ENCODE data around the gene KCNN4.

The KCNN4 gene

DNA sequence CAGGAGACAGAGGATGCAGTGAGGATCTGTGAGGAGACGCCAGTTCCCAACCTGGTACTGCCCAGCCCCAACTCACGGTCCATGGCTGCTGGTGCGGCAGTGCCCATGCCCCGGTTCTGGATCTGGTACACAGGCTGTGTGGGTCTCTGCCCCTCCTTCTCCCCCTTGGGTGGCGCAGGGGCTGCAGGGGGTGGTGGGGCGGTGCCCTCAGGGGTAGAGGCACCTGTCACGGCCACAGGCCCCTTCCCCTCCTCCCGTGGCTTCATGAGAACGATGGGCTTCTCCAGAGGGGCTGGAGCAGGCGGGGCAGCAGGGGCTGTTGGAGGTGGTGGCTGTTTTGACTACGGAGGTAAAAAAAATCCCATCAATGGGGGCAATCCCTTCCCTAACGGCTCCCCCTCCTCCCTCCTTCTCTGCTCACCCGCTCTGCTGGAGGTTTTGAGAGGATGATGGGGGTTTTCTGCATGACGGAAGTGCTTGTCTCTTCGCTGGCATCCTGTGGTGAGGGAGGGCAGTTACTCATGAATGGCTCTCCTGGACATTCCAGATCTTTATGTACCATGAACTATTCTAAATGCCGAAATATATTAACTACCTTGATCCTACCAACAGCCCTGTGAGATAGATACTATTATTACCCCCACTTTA is 33.1 kb downstream of the KCNN4 start:
- DNase-seq = no peak

DNA sequence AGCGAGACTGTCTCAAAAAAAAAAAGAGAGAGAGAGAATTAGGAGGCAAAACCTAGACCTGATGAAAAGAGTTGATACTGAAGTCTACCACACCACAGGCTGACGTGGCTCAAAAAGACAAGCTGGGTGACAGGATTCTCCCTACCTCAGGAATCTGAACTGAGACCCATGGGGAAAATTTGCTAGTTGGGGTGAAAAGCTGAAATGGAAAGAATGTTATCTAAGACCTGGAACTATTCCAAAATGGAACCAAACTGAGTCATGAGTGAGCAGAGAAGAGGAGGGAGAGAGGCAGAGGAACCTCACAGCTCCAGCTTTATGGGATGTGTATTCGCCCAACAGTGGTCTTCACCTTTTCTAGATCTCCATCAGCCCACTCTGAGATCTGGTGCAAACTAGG is 37.7 kb downstream of the KCNN4 start:
- no peak for DNase-seq

DNA sequence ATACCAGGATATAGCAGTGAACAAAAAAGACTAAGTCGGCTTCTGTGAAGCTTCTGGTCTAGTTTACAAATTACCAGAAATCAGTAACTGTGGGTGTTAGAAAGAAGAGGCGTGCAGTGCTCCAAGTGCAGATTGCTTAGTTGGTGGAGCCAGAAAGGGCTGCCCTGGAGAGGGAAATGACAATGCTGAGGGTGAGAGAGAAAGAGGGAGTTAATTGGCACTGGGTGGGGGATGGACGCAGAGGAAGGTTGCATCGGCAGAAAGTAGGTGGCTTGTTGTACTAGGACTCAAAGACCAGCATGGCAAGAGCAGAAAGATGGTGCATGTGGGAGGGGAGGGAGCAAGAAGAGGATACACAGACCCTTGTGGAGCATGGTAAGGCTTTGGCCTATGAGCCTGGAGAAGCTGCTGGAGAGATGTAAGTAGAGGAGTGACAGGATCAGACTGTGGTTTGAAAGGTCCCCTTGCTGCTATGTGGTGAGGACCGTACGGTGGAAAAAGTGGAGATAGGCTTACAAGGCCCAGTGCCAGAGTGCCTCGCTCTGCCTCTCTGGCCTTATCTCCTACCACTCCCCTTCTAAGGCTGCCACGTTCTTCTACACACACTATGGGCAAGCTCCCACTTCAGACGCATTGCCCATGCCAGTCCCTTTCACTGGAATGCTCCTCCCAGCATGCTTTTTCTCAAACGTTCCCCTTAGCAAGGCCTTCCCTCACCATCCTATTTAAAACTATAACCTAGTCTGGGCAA is 39.5 kb downstream of the KCNN4 start:
- DNase-seq = no peak

DNA sequence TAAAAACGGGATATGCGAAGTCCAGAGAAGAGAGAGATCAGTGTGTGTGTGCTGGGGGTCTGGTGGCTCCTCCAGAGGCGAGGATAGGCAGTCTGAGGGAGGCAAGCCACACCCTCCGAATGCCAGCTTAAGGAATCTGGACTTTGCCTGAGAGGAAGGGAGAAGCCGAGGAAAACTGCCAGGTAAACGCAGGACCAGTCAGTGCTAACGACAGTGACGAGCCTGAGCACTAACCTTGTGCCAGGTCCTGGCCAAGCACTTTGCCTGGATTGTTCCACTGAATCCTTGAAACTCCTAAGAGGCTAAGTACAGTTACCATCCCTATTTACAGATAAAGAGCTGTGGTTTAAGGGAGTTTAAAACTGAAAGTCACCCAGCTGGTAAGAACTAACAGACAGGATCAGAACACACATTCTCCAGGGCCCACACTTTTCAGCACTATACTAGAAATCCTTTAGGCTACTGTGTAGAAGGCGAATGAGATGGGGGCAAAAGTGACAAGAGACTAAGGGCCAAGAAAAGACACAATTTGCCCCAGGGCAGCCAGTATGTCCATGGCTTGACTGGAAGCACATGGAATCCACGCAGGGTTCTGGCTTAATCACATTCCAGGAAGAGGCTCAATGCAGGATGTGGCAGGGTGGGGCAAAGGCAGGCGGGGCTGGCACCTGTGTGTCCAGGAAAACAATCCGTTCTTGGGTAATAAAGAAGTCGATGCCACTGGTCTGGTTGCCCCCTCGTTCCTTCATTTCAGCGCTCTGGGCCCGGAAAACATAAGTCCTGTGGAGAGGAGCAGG is 41.1 kb downstream of the KCNN4 start:
- no peak for DNase-seq

DNA sequence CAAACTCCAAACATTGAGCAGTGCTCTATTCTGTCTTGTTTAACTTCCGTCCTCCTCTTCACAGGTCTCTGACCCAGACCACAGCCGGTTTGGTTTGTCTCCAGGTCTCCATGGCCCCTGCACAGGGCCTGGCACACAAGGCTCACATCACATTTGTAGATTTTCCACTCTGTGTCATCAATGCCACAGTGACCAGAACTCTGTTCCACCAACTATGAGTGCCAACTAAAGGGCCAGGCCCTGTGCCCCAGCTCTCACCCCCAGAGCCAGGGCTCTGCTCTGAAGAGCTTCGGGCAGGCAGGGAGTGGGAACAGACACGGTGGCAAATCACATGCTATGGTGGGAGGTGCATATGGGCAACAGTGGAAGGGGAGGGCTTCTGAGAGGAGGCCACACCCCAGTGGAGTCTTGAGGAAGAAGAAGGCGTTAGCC is 42.0 kb downstream of the KCNN4 start:
- DNase-seq = no peak

DNA sequence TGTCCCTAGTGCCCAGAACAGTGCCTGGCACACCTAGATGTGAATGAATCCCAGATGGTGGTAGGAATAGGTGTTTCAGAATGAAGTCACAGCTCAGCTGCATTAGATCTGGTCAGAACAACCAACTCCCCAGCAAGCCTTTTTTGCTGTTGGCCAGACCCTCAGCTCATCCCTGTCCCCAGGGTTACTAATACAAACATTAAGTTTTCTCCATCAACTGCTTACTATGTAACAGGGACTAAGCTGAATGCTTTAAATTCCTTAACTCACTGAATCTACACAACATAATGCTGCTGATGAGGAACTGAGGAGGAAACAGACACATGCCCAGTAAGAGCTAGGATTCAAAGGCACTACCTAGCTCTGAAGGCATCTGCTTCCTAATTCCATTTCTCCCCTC is 44.8 kb downstream of the KCNN4 start:
- no peak for DNase-seq

DNA sequence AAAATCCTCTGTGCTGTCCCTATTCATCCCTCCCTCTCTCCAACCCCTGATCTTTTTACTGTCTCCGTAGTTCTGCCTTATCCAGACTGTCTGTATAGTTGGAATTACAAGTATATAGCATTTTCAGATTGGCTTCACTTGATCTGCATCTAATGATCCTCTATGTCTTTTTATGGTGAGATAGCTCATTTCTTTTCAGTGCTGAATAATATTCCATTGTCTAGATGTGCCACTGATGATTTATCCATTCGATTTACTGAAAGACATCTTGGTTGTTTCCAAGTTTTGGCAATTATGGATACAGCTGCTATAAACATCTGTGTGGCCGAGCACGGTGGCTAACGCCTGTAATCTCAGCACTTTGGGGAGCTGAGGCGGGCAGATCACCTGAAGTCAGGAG is 45.8 kb downstream of the KCNN4 start:
- no peak for DNase-seq

DNA sequence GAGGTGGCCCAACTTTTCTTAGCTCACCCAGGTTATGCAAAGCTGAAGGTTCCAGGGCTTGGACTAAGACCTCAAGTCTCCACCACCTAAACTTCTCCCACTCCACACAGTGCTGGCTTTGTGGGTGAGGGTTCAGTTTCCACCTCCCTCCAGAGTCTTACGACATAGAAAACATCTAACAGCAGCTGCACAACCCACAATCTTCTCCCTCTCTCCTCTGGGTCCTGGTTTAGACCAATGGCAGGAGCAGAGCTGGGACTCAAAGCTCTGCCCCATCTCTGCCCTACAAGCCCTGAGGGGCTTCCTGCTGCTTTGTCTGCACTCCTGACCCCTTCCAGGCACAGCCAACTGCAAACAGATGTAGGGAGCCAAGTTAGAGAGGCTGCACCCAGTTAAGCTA is 48.9 kb downstream of the KCNN4 start:
- no peak for DNase-seq

DNA sequence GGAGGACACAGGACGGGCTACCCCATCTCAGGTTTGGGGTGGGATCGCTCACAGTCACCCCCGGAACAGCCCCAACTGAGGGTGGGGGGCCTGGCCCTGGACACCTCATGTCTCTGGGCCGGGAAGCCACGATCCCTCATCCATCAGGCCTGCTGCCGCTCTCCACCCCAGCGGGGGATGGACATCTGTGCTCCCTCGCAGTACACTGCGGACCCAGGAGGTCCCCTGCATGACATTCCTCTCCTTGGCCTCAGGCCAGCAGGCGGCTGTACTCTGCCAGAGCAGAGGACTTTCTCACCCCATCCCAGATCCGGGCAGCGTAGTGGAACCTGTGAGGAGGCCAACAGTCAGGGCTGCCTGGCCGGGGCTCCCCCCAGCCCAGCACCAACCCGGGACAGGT is 49.4 kb downstream of the KCNN4 start:
- no peak for DNase-seq

DNA sequence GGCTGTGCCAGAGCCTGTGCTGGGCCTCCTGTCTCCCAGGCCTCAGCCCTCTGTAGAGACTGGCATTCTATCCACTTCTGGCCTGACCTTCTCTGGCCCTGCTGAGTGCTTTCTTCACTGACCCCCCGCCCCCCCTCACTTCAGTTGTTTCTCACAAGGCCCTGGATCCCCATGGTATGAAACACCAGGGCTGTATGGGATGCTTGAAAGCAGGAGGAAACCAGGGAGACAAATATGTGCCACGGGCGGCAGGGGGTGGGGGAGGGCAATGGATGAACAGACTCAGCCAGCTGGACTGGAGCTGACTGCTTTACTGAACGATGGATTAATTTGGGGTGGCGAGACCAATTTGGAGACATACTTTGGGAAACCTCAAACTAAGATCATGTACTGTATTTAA is 50.9 kb downstream of the KCNN4 start:
- no peak for DNase-seq

DNA sequence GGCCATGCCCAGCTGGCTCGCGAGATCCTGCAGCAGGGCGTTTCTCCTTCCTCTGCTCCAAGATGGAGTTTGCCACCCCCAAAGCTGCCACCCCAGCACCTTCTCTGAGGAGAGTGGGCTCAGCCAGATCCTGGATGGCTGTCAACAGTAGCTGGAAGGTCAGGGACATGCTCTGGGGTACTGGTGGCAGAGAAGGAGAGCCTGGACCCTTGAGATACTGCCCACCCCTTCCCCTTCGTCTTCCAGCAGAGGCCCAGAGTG is 53.2 kb downstream of the KCNN4 start:
- no peak for DNase-seq

DNA sequence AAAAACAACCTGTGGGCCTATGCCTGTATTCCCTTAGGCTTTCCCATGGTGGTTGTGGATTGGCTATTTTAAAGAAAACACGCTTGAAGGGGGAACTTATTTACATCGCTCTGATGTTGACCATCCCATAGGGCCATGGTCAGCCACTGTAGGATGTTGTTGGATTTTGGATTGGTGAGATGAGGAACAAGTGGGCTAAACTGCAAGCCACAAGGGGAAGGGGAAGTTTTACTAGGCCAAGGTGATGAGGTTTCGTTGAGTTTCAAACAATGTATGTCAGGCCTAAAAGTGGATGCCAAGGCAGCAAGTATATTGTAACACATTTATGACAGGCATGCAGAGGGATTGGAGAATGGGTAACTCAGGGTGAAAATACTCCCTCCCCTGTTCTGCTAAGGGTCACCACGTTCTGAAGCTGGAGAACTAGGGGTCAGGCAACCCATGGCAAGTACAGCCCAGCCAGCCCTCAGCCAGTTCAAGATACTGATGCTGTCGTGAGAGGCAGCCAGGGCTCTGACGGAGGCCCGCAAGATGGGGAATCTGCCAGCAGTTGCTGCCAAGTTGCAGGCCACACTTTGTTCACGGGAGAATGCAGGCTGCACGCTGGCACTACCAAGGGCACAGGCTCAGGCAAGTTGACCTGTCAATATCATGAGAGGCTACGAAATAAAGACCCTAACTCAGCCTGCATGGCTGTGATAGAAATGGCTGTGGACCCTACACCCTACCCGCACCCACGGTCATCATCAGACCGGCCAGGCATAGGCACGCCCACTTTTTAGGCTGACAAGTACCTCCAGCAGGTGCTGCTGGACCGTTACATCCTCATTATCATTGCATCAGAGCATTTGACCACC is 53.8 kb downstream of the KCNN4 start:
- no peak for DNase-seq

DNA sequence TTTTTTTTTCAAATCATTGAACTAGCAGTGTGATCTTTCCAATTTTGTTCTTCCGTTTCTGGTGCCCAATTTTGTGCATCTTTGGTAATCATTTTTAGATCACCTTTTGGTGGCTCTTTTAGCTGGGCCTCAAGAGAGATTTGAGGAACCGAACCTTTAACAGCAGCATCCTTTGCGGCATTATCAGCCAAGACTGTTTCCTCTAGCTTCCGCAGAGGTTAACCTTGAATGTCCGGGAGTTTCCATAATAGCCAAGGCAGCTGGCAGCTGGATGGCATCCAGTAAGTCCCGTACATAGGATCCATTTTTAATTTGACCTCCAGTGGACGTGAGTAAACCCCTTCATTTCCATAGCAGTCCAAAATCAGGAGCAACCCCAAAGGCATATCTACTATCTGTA is 55.3 kb downstream of the KCNN4 start:
- DNase-seq = no peak

DNA sequence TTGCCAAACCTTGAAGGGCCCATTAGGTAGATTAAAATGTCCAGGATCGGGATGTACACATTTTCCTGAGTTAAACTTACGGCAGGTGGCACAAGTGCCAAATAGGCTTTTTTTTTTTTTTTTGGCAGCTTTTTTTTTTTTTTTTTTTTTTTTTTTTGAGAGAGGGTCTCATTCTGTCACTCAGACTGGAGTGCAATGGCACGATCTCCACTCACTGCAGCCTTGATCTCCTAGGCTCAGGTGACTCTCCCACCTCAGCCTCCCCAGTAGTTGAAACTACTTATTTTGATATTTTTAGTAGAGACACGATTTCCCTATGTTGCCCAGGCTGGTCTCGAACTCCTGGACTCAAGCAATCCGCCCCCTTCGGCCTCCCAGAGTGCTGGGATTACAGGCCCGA is 55.9 kb downstream of the KCNN4 start:
- no peak for DNase-seq

DNA sequence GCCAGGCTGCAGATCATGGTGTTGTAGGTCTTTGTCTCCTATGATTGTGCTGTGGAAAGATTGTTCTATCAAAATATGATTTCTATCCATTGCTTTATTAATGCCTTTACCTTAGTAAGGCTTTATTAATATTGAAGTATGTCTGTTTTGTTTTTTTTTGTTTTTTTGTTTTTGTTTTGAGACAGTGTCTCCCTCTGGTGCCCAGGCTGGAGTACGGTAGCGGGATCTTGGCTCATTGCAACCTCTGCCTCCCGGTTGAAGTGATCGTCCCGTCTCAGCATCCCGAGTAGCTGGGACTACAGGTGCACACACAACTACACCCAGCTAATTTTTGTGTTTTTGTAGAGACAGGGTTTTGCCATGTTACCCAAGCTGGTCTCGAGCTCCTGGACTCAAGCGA is 57.2 kb downstream of the KCNN4 start:
- no peak for DNase-seq

DNA sequence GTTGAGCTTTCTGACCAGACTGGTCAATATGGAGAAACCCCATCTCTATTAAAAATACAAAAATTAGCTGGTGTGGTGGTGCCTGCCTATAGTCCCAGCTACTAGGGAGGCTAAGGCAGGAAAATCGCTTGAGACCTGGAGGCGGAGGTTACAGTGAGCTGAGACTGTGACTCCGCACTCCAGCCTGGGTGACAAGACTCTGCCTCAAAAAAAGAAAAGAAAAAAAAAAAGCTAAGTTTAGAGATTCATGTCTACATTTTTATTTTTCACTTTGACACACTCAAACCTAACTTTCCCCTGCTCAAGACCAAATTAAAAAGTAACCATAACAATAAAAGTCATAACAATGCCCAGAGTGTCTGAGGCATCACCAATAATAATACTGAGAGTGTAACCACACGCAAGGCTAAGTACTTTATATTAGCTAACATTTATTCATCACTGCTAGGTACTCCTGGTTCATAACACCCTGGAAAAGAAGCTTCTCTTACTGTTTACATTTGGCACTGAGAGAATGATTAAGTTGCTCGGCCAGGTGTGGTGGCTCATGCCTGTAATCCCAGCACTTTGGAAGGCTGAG is 59.2 kb downstream of the KCNN4 start:
- DNase-seq = no peak

DNA sequence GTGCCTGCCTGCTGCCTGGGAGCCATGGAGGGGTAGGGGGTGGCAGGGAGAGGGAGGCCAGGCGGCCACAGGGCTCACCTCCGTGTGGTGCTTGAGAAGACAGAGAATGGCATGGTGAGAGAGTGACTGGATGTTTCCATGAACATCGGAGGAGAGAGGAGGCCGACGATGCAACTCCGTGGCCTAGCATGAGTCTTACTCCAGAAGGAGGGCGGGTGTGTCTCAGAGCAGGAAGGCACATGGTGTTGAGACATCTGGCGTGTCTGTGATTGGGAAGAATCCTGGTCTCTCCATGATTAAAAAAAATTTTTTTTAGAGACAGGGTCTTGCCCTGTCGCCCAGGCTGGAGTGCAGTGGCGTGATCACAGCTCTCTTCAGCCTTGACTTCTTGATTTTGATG is 59.8 kb downstream of the KCNN4 start:
- no peak for DNase-seq

DNA sequence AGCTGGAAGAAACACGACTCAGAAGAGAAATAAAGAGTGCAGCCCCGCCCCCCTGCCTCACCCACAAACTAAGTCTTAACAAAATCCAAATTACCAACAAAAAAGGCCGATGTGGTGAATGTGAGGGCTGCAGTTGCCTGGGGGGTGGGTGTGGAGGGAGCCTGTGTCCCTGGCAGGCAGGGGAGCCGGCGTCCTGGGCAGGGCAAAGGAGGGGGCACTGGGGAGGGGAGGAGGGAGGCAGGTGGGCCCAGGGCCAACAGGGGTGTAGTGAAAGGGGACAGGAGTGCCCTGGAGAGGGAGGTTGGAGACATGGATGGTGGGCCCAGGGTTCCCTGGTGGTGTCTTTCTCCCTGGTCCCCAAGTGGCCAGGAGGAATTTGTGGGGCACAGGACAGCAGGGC is 60.9 kb downstream of the KCNN4 start:
- DNase-seq = no peak

DNA sequence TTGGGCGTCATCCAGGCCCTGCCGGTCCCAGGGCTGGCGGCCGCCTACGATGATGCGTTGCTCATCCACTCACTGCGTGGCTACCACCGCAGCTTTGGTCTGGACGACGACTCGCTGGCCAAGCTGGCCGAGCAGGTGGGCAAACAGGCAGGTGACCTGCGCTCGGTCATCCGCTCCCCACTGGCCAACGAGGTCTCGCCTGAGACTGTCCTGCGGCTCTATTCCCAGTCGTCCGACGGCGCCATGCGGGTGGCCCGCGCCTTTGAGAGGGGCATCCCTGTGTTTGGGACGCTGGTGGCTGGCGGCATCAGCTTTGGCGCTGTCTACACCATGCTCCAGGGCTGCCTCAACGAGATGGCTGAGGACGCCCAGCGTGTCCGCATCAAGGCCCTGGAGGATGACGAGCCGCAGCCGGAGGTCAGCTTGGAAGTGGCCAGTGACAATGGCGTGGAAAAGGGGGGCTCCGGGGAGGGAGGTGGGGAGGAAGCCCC is 61.4 kb downstream of the KCNN4 start:
- no peak for DNase-seq

DNA sequence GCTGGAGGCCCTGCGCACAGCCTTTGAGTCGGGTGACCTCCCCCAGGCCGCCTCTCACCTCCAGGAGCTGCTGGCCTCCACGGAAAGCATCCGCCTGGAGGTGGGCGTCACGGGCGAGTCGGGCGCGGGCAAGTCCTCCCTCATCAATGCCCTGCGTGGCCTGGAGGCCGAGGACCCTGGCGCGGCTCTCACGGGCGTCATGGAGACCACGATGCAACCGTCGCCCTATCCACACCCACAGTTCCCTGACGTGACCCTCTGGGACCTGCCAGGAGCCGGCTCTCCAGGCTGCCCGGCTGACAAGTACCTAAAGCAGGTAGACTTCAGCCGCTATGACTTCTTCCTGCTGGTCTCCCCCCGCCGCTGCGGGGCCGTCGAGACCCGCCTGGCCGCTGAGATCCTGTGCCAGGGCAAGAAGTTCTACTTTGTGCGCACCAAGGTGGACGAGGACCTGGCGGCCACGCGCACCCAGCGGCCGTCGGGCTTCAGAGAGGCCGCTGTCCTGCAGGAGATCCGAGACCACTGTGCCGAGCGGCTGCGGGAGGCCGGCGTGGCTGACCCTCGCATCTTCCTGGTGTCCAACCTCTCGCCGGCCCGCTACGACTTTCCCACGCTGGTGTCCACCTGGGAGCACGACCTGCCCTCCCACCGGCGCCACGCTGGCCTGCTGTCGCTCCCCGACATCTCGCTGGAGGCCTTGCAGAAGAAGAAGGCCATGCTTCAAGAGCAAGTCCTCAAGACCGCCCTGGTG is 62.0 kb downstream of the KCNN4 start:
- no peak for DNase-seq
